Lower leg skin (tissue), 3 donors: Measurements from ENCODE around the gene RLN3.

Experiments
- POLR2A ChIP-seq, 2 donors: fragments of 450-650 bp; IDR thresholded peaks; one replicate each; pipeline ENCODE4 v1.6.1; 2016 to 2017; ENCODE audit warnings: antibody characterized with exemption in 2 of 2, mild to moderate bottlenecking in 1 of 2, moderate library complexity in 1 of 2
- TF ChIP-seq, protein P1 (sequence below), 3 donors: fragments of 450-650 bp; IDR thresholded peaks; one replicate each; pipeline ENCODE4 v1.5.1; 2016; ENCODE audit warnings: antibody characterized with exemption in 3 of 3, mild to moderate bottlenecking in 3 of 3, moderate library complexity in 2 of 3

DNA sequence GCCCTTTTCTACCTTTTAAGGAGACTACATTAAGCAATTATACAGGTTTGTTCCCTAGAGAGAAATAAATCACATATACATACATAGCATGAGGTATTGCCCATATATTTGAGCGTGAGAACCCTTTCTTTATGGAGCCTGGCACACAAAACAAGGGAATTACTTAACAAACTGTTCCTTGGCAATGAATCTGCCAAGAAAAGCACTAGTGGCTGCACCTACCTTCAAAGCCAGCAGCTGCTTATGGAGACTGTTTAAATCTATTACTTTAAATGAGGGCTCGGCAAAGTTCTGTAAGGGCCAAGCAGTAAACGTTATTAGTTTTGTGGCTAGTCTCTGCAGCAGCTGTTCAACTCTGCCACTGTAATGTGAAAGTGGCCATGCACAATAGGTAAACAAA is 28.9 kb upstream of the RLN3 start:
- TF ChIP-seq, protein P1, sequence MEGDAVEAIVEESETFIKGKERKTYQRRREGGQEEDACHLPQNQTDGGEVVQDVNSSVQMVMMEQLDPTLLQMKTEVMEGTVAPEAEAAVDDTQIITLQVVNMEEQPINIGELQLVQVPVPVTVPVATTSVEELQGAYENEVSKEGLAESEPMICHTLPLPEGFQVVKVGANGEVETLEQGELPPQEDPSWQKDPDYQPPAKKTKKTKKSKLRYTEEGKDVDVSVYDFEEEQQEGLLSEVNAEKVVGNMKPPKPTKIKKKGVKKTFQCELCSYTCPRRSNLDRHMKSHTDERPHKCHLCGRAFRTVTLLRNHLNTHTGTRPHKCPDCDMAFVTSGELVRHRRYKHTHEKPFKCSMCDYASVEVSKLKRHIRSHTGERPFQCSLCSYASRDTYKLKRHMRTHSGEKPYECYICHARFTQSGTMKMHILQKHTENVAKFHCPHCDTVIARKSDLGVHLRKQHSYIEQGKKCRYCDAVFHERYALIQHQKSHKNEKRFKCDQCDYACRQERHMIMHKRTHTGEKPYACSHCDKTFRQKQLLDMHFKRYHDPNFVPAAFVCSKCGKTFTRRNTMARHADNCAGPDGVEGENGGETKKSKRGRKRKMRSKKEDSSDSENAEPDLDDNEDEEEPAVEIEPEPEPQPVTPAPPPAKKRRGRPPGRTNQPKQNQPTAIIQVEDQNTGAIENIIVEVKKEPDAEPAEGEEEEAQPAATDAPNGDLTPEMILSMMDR (IDR thresholded peaks at IDR 0.05) = no peak
- TF ChIP-seq POLR2A (IDR thresholded peaks at IDR 0.05) = no peak
